Thyroid gland (tissue), 4 donors: ENCODE measurements around the gene VSX1. TPM values are rescaled to one million over a fixed set of nuclear protein-coding genes. Genes with fewer than 3 reads are reported as not detected.
A peak's percentile ranks its signal among the peaks of the same experiment; 100 is the strongest.

Experiments used
- DNase-seq, 2 donors: peaks; one replicate each; pipeline ENCODE4 v3.0.0-alpha.2; 2019
- H3K27ac ChIP-seq, 3 donors: fragments of 200-600 bp; sonication (generic); 1 replicate in 2 of 3; 2 replicates in 1 of 3; pipeline ENCODE4 v1.5.1; 2016 to 2019; ENCODE audit warnings: mild to moderate bottlenecking in 1 of 3, moderate library complexity in 1 of 3
- H3K27me3 ChIP-seq: fragments of 200-600 bp; sonication (generic); one replicate; pipeline ENCODE4 v1.5.1; 2019
- H3K36me3 ChIP-seq, 2 donors: fragments of 200-600 bp; sonication (generic); one replicate each; pipeline ENCODE4 v1.5.1; 2016 to 2019
- H3K4me1 ChIP-seq, 2 donors: fragments of 200-600 bp; sonication (generic); one replicate each; pipeline ENCODE4 v1.5.1; 2017 to 2019
- H3K4me3 ChIP-seq, 3 donors: fragments of 200-600 bp; sonication (generic); replicated peaks in 1 of 3; 1 replicate in 2 of 3; 2 replicates in 1 of 3; pipeline ENCODE4 v1.5.1; 2016; ENCODE audit warnings: mild to moderate bottlenecking in 1 of 3
- H3K9me3 ChIP-seq: fragments of 200-600 bp; sonication (generic); one replicate; pipeline ENCODE4 v1.5.1; 2017
- CTCF ChIP-seq, 6 experiments: fragments of 200-600 bp in 3 of 6; fragments of 450-650 bp in 3 of 6; sonication (generic) in 3 of 6; IDR thresholded peaks; one replicate each; pipeline ENCODE4 v1.5.1; 2016 to 2019; ENCODE audit warnings: antibody characterized with exemption in 6 of 6, mild to moderate bottlenecking in 2 of 6, inconsistent platforms in 1 of 6, moderate library complexity in 1 of 6
- POLR2A ChIP-seq, 2 donors: fragments of 450-650 bp; IDR thresholded peaks; one replicate each; pipeline ENCODE4 v1.6.1; 2017; ENCODE audit warnings: antibody characterized with exemption in 2 of 2, mild to moderate bottlenecking in 2 of 2, moderate library complexity in 1 of 2
- WGBS, 2 donors: methylation state at CpG; one replicate each; pipeline ENCODE4 v1.1.5; 2017; 5-methylcytosine and 5-hydroxymethylcytosine counted together
- intact Hi-C: fragments of 100-400 bp; cut with DNase I; formaldehyde crosslinking; loops from one replicate; pipeline ENCODE4 v1.15.1; 2023
- total RNA-seq, 4 donors: library from RNA; depleted of rRNA; stranded (reverse); fragments of >200 nt; gene quantifications; one replicate each; pipeline ENCODE4 v1.2.3, GENCODE V29; 2016

VSX1 gene
- total RNA-seq, 4 donors from 2014 or later: not detected

GRCh38 chr20:25033265-25033923, 48.5 kb downstream of the VSX1 start:
- H3K36me3 ChIP-seq: no peaks in the 10 kb centered on the region
- TF ChIP-seq POLR2A (IDR thresholded peaks at IDR 0.05): no peak
- TF ChIP-seq CTCF (IDR thresholded peaks at IDR 0.05): no peak
- H3K27ac ChIP-seq: peak overlapping the region; percentile 79 to 89 (median 87)
- no peaks in the 10 kb centered on the region for H3K27me3 ChIP-seq
- DNase-seq: no peak
- intact Hi-C loops: no loop called here
- H3K9me3 ChIP-seq: no peaks in the 10 kb centered on the region
- no peak overlapping the region for H3K4me3 ChIP-seq
- WGBS, 2 donors: 39 to 49% methylated on average over 6 of the region's 6 CpGs
- peaks cover 46 to 64% of the 10 kb centered on the region in 2 donors for H3K4me1 ChIP-seq

GRCh38 chr20:25032478-25033264, 49.3 kb downstream of the VSX1 start:
- TF ChIP-seq POLR2A (IDR thresholded peaks at IDR 0.05) (no peak), CTCF (IDR thresholded peaks at IDR 0.05) (no peak)
- Histone ChIP-seq H3K9me3 (no peaks in the 10 kb centered on the region), H3K36me3 (no peaks in the 10 kb centered on the region), H3K4me3 (no peak overlapping the region), H3K27ac (peak overlapping the region; percentile 79 to 89 (median 87)), H3K4me1 (peaks cover 39 to 57% of the 10 kb centered on the region in 2 donors), H3K27me3 (no peaks in the 10 kb centered on the region)
- no peak for DNase-seq
- 52 to 61% methylated on average over 27 to 29 of the region's 29 CpGs for WGBS, 2 donors
- intact Hi-C loops: no loop called here

- Histone ChIP-seq H3K4me1 (peaks cover 33 to 51% of the 10 kb centered on the region in 2 donors), H3K9me3 (no peaks in the 10 kb centered on the region), H3K4me3 (no peak overlapping the region), H3K36me3 (no peaks in the 10 kb centered on the region), H3K27ac (peak overlapping the region in 2 of 3 donors; percentile 87 to 89), H3K27me3 (no peaks in the 10 kb centered on the region)
- WGBS, 2 donors: 96 to 98% methylated on average over 16 of the region's 16 CpGs
- intact Hi-C loops: no loop called here
- no peak for TF ChIP-seq POLR2A (IDR thresholded peaks at IDR 0.05)
- TF ChIP-seq CTCF (IDR thresholded peaks at IDR 0.05): no peak
- DNase-seq: no peak
These were observed 49.9 kb downstream of the VSX1 start for GRCh38 chr20:25032065-25032477.

- no peaks in the 10 kb centered on the region for H3K27me3 ChIP-seq
- intact Hi-C loops: no loop called here
- no peaks in the 10 kb centered on the region for H3K9me3 ChIP-seq
- H3K4me1 ChIP-seq: peaks cover 26 to 43% of the 10 kb centered on the region in 2 donors
- H3K4me3 ChIP-seq: no peak overlapping the region
- no peak for DNase-seq
- TF ChIP-seq CTCF (IDR thresholded peaks at IDR 0.05): no peak
- TF ChIP-seq POLR2A (IDR thresholded peaks at IDR 0.05): no peak
- 83 to 97% methylated on average over 3 of the region's 3 CpGs for WGBS, 2 donors
- no peak overlapping the region for H3K27ac ChIP-seq
- no peaks in the 10 kb centered on the region for H3K36me3 ChIP-seq
These were observed 50.7 kb downstream of the VSX1 start for GRCh38 chr20:25031241-25031640.

GRCh38 chr20:25030649-25031207, 51.2 kb downstream of the VSX1 start:
- 94 to 98% methylated on average over 8 of the region's 8 CpGs for WGBS, 2 donors
- Histone ChIP-seq H3K4me3 (no peak overlapping the region), H3K36me3 (no peaks in the 10 kb centered on the region), H3K9me3 (no peaks in the 10 kb centered on the region), H3K27ac (no peak overlapping the region), H3K27me3 (no peaks in the 10 kb centered on the region), H3K4me1 (peaks cover 22 to 38% of the 10 kb centered on the region in 2 donors)
- no peak for DNase-seq
- intact Hi-C loops: no loop called here
- TF ChIP-seq CTCF (IDR thresholded peaks at IDR 0.05) (no peak), POLR2A (IDR thresholded peaks at IDR 0.05) (no peak)
